BJ (cell line): ENCODE data around the gene ADGRV1. TPM values are rescaled to one million over a fixed set of nuclear protein-coding genes. Genes with fewer than 3 reads are reported as not detected.
"Not testable (repeated sequence)": the region's sequence is repeated elsewhere in the genome, so short reads cannot be mapped to it uniquely, and the experiment has no call there.

Source experiments
- CTCF ChIA-PET: fragments of 350-600 bp; formaldehyde crosslinking; extraction: SDS; loops from one replicate; lab custom pipeline; 2021; ENCODE audit warnings: antibody characterized with exemption, inconsistent platforms; lab: Yijun Ruan, JAX
- POLR2A ChIA-PET: fragments of 300-600 bp; sonication (Branson Sonifier 250); formaldehyde crosslinking; extraction: SDS; loops from one replicate; lab custom pipeline; 2021; ENCODE audit warnings: antibody characterized with exemption; lab: Charles Lee
- DNase-seq: peaks from one replicate; pipeline ENCODE4 v3.0.0-alpha.2; 2011; ENCODE audit warnings: low read depth
- H3K27me3 ChIP-seq: 2 replicates; pipeline ENCODE4 v1.6.0; 2011; ENCODE audit warnings: low read length; ENCODE audit not compliant: control insufficient read depth, insufficient read depth
- H3K36me3 ChIP-seq: 2 replicates; pipeline ENCODE4 v1.5.1; 2011; ENCODE audit warnings: low read length; ENCODE audit not compliant: control insufficient read depth, insufficient read depth
- H3K4me3 ChIP-seq: 2 replicates; pipeline ENCODE4 v1.5.1; 2011; ENCODE audit warnings: low read depth, mild to moderate bottlenecking, control low read depth, low read length
- polyA plus RNA-seq: library from polyadenylated mRNA; depleted of rRNA; stranded (reverse); fragments of >200 nt; gene quantifications from 2 replicates; pipeline ENCODE4 v1.2.3, GENCODE V29; 2011
- TF ChIP-seq, protein P1 (sequence below): IDR thresholded peaks from 2 replicates; pipeline ENCODE4 v1.5.1; 2011; ENCODE audit warnings: low read depth, mild to moderate bottlenecking, control low read depth, inconsistent platforms, low read length, moderate library complexity; ENCODE audit not compliant: insufficient read depth

The ADGRV1 gene
- polyA plus RNA-seq, 1 experiment: 0.15 TPM

- Histone ChIP-seq H3K36me3 (no peaks in the 10 kb centered on the region), H3K27me3 (no peaks in the 10 kb centered on the region), H3K4me3 (no peak overlapping the region)
- ChIA-PET POLR2A (no interaction called here), CTCF (no interaction called here)
- TF ChIP-seq, protein P1, sequence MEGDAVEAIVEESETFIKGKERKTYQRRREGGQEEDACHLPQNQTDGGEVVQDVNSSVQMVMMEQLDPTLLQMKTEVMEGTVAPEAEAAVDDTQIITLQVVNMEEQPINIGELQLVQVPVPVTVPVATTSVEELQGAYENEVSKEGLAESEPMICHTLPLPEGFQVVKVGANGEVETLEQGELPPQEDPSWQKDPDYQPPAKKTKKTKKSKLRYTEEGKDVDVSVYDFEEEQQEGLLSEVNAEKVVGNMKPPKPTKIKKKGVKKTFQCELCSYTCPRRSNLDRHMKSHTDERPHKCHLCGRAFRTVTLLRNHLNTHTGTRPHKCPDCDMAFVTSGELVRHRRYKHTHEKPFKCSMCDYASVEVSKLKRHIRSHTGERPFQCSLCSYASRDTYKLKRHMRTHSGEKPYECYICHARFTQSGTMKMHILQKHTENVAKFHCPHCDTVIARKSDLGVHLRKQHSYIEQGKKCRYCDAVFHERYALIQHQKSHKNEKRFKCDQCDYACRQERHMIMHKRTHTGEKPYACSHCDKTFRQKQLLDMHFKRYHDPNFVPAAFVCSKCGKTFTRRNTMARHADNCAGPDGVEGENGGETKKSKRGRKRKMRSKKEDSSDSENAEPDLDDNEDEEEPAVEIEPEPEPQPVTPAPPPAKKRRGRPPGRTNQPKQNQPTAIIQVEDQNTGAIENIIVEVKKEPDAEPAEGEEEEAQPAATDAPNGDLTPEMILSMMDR: no peak
- DNase-seq: no peak
Observed at GRCh38 chr5:90613459-90613858, 54.9 kb downstream of the ADGRV1 start.

DNA sequence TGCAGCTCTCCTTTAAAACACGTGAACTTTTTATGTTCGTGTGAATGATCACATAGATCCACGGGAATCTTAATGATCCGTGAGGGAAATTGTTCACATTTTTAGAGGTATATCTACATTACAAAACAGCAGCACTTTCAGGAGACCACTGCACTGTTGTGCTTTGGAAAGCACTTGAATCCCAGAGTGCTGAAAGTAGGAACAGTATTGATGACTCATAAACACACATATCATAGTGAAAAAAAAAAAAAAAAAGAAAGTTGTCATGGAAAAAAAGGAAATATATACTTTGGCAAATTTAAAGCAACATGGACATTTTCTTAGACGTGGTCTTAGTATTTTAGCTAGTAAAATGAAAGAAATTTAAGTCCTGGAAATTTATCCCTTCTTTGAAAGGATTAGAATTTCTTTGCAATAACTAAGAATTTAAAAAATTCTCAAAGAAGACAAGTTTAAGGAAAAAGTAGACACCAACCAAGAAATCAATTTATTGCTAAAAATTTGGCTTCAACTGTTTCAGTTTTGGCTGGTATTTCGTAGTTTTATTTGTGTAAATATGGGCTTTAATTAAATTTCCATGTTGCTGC is 55.4 kb downstream of the ADGRV1 start:
- POLR2A ChIA-PET: no interaction called here
- H3K27me3 ChIP-seq: no peaks in the 10 kb centered on the region
- no peak overlapping the region for H3K4me3 ChIP-seq
- CTCF ChIA-PET: no interaction called here
- TF ChIP-seq, protein P1: no peak
- no peaks in the 10 kb centered on the region for H3K36me3 ChIP-seq
- no peak for DNase-seq

- no peak overlapping the region for H3K4me3 ChIP-seq
- TF ChIP-seq, protein P1: no peak
- no peak for DNase-seq
- H3K27me3 ChIP-seq: no peaks in the 10 kb centered on the region
- POLR2A ChIA-PET: no interaction called here
- no peaks in the 10 kb centered on the region for H3K36me3 ChIP-seq
- CTCF ChIA-PET: no interaction called here
Observed at GRCh38 chr5:90615355-90615754, 56.8 kb downstream of the ADGRV1 start.

DNA sequence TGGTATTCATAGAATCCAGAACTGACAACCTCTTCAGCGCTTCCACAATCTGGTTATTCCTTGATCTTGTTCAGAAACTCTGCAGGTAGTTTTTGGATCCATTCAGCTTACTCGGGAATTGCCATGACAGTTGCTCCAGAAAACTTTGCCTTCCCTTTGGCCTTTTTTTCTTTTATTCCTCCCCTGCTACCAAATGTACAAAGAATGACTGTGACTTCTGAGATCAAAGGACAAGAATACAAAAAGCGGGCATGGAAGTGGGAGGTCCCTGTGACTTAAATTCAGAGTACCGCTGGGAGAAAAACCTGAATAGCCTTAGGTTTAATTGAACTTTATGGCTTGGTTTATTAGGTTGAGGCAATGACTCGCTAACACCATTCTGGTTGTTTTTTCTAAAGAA is 59.5 kb downstream of the ADGRV1 start:
- TF ChIP-seq, protein P1: no peak
- no peak overlapping the region for H3K4me3 ChIP-seq
- DNase-seq: no peak
- CTCF ChIA-PET: no interaction called here
- H3K36me3 ChIP-seq: no peaks in the 10 kb centered on the region
- POLR2A ChIA-PET: no interaction called here
- no peaks in the 10 kb centered on the region for H3K27me3 ChIP-seq

DNA sequence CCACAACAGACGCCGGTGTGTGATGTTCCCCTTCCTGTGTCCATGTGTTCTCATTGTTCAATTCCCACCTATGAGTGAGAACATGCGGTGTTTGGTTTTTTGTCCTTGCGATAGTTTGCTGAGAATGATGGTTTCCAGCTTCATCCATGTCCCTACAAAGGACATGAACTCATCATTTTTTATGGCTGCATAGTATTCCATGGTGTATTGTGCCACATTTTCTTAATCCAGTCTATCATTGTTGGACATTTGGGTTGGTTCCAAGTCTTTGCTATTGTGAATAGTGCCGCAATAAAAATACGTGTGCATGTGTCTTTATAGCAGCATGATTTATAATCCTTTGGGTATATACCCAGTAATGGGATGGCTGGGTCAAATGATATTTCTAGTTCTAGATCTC is 61.2 kb downstream of the ADGRV1 start:
- DNase-seq, CTCF ChIA-PET, H3K36me3 ChIP-seq, H3K4me3 ChIP-seq, POLR2A ChIA-PET, H3K27me3 ChIP-seq: not testable (repeated sequence)

DNA sequence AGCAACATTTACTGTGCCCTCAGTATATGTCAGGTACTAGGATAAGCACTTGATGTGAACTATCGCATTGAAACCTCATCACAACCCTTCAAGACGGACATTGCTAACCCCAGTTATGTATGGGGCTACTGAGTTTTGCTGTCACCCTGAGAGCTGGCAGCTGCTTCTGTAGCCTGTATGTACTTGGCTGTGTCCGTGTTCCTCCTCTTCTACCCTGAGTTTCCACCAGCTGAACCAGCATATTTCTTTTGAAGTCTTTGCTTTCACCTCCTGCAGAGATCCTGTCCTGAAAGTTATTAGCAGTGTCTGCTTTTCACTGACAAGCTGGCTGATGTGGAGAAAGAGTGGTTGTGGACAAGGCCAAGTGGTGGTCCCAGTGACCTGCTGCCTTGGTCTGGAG is 63.3 kb downstream of the ADGRV1 start:
- Histone ChIP-seq H3K36me3 (no peaks in the 10 kb centered on the region), H3K4me3 (no peak overlapping the region), H3K27me3 (no peaks in the 10 kb centered on the region)
- TF ChIP-seq, protein P1: no peak
- no peak for DNase-seq
- CTCF ChIA-PET: interaction anchor here (1.1 kb wide), 1 partner anchor 16 kb away, joined by 5 read pairs; no protein-coding TSS in a partner anchor
- POLR2A ChIA-PET: no interaction called here
